ENCODE results near the gene ARAP3.

DNA sequence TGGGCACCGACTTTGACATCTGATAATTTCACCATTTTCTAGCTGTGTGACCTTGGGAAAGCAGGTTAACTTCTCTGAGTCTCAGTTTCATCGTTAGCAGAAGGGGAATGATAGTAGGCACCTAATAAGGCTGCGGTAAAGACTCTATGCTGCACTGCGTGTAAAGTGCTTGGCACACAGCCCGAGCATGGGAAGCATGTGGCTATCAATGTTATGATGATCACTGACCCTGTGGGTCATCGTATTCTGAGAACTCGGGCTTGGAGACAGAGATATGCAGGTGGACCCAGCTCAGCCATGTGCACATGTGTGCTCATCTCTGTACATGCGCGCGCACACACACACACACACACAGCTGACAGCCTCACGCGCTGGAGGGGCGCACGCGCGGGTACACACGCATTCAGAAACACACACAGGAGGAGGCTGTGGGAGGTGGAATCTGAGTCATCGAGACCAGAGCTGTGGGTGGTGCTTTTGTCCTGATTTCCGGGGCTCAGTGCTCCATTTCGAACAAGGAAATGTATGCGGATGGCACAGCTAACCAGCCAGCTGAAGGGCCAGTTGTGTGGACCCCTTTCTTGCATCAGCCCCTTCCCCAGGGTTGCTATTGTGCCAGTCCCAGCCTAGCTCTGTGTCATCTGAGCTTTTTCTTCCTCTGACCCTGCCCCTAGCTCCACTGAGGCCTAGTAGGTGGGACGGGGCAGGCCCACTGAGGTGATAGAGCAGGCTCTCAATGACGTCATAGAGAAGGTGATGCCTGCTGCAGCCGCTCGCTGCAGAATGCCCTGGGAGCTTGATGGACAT lies 11.1 kb upstream of the ARAP3 start:
- TF ChIP-seq, protein P1, sequence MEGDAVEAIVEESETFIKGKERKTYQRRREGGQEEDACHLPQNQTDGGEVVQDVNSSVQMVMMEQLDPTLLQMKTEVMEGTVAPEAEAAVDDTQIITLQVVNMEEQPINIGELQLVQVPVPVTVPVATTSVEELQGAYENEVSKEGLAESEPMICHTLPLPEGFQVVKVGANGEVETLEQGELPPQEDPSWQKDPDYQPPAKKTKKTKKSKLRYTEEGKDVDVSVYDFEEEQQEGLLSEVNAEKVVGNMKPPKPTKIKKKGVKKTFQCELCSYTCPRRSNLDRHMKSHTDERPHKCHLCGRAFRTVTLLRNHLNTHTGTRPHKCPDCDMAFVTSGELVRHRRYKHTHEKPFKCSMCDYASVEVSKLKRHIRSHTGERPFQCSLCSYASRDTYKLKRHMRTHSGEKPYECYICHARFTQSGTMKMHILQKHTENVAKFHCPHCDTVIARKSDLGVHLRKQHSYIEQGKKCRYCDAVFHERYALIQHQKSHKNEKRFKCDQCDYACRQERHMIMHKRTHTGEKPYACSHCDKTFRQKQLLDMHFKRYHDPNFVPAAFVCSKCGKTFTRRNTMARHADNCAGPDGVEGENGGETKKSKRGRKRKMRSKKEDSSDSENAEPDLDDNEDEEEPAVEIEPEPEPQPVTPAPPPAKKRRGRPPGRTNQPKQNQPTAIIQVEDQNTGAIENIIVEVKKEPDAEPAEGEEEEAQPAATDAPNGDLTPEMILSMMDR (IDR thresholded peaks at IDR 0.05; ENCODE audit: extremely low read depth in 1 of 2, insufficient read depth in 1 of 2, low read depth in 1 of 2, low read length in 2 of 2) = no peak
- TF ChIP-seq POLR2AphosphoS5 (IDR thresholded peaks at IDR 0.05; ENCODE audit: insufficient read depth, low read depth, low read length) (no peak), MYC (IDR thresholded peaks at IDR 0.05; ENCODE audit: low read depth, low read length) (no peak)

Data from endothelial cell of umbilical vein (primary cell).